GM12878 (cell line): ENCODE measurements around the gene SIRT7. TPM values are rescaled to one million over a fixed set of nuclear protein-coding genes. Genes with fewer than 3 reads are reported as not detected.

ENCODE experiments used
- ATAC-seq: fragments of 200-7000 bp; cut with Tn5 transposase; 3 replicates; pipeline ENCODE4 v1.9.1; 2020; ENCODE audit warnings: mild to moderate bottlenecking, moderate library complexity
- BruUV-seq: library from RNA; stranded (reverse); fragments of 400-500 nt; replicated peaks from 2 replicates; lab custom pipeline; 2021; lab: Mats Ljungman, UMichigan
- CTCF ChIA-PET: fragments of 300-600 bp; sonication (Branson Sonifier 250); formaldehyde crosslinking; extraction: SDS; loops from one replicate; lab custom pipeline; 2021; ENCODE audit warnings: inconsistent platforms; lab: Yijun Ruan, JAX
- POLR2A ChIA-PET: fragments of 350-600 bp; formaldehyde crosslinking; extraction: SDS; loops from one replicate; lab custom pipeline; 2021; ENCODE audit warnings: inconsistent platforms; lab: Charles Lee
- RAD21 ChIA-PET: fragments of 300-600 bp; sonication (Branson Sonifier 250); formaldehyde crosslinking; loops from one replicate; lab custom pipeline; 2023; ENCODE audit warnings: antibody characterized with exemption; ENCODE audit not compliant: unreplicated experiment; lab: Charles Lee
- SMC1A ChIA-PET: fragments of 300-600 bp; sonication (Branson Sonifier 250); formaldehyde crosslinking; loops from one replicate; lab custom pipeline; 2023; ENCODE audit not compliant: unreplicated experiment, uncharacterized antibody; lab: Charles Lee
- DNase-seq: peaks from one replicate; pipeline ENCODE4 v3.0.0-alpha.2; 2011; ENCODE audit warnings: low read depth, low spot score
- FAIRE-seq: peaks from 3 replicates; lab custom pipeline; 2011; peaks lifted over from hg19 to GRCh38; lab: Jason Lieb, UNC
- H2AFZ ChIP-seq: 2 replicates; pipeline ENCODE4 v1.6.0; 2011; ENCODE audit warnings: low read depth, low read length, control low read depth; ENCODE audit not compliant: control insufficient read depth
- H3K27ac ChIP-seq: 2 replicates; pipeline ENCODE4 v1.5.1; 2011; ENCODE audit warnings: control low read depth; ENCODE audit not compliant: control insufficient read depth, insufficient read depth
- H3K27me3 ChIP-seq, 2 experiments: replicated peaks in 1 of 2; 2 replicates each; pipeline versions ENCODE4 v1.6.0 to v1.6.1; 2011; ENCODE audit warnings: low read length in 1 of 2; ENCODE audit not compliant: control insufficient read depth in 2 of 2, insufficient read depth in 2 of 2
- H3K36me3 ChIP-seq, 2 experiments: 2 replicates each; pipeline ENCODE4 v1.5.1; 2011; ENCODE audit warnings: low read length in 1 of 2; ENCODE audit not compliant: control insufficient read depth in 2 of 2, insufficient read depth in 2 of 2
- H3K4me1 ChIP-seq: 2 replicates; pipeline ENCODE4 v1.6.1; 2011; ENCODE audit warnings: mild to moderate bottlenecking, low read length, moderate library complexity, mixed read lengths; ENCODE audit not compliant: control insufficient read depth, insufficient read depth
- H3K4me2 ChIP-seq: 2 replicates; pipeline ENCODE4 v1.6.0; 2011; ENCODE audit warnings: control low read depth; ENCODE audit not compliant: control insufficient read depth, insufficient read depth
- H3K4me3 ChIP-seq: fragments of 200-600 bp; sonication (generic); 2 replicates; pipeline ENCODE4 v1.5.1; 2016
- H3K79me2 ChIP-seq: 2 replicates; pipeline ENCODE4 v1.6.0; 2011; ENCODE audit warnings: low read length; ENCODE audit not compliant: control insufficient read depth, insufficient read depth
- H3K9ac ChIP-seq: 2 replicates; pipeline ENCODE4 v1.8.0; 2011; ENCODE audit warnings: low read length, control low read depth, mixed read lengths; ENCODE audit not compliant: control insufficient read depth, insufficient read depth
- H3K9me3 ChIP-seq: replicated peaks from 3 replicates; pipeline ENCODE4 v1.5.1; 2011; ENCODE audit warnings: mild to moderate bottlenecking, low read length; ENCODE audit not compliant: control insufficient read depth, insufficient read depth
- H4K20me1 ChIP-seq: 2 replicates; pipeline ENCODE4 v1.6.0; 2011; ENCODE audit not compliant: control insufficient read depth, insufficient read depth
- BHLHE40 ChIP-seq, 2 experiments: fragments of 450-650 bp in 1 of 2; IDR thresholded peaks; 2 replicates each; pipeline ENCODE4 v1.6.1; 2011 to 2017; ENCODE audit warnings: low read depth in 2 of 2, borderline replicate concordance in 1 of 2, improper control_type of control experiment in 1 of 2, low read length in 1 of 2, mild to moderate bottlenecking in 1 of 2
- EED ChIP-seq: sonication (generic); IDR thresholded peaks from 2 replicates; pipeline ENCODE4 v1.6.1; 2016; ENCODE audit warnings: antibody characterized with exemption, low read depth
- EP300 ChIP-seq, 2 experiments: fragments of 150-350 bp in 1 of 2; IDR thresholded peaks; 2 replicates each; pipeline ENCODE4 v1.6.1; 2011 to 2012; ENCODE audit warnings: low read depth in 2 of 2, low read length in 2 of 2, borderline replicate concordance in 1 of 2, improper control_type of control experiment in 1 of 2, inconsistent platforms in 1 of 2; ENCODE audit not compliant: control insufficient read depth in 1 of 2
- ESRRA ChIP-seq: IDR thresholded peaks from 2 replicates; pipeline ENCODE4 v1.6.1; 2012; ENCODE audit warnings: mild to moderate bottlenecking, low read length, improper control_type of control experiment
- LARP7 ChIP-seq: fragments of 450-650 bp; IDR thresholded peaks from 2 replicates; pipeline ENCODE4 v1.6.1; 2017; ENCODE audit warnings: mild to moderate bottlenecking
- NBN ChIP-seq: fragments of 450-650 bp; IDR thresholded peaks from 2 replicates; pipeline ENCODE4 v1.6.1; 2016
- POLR2AphosphoS5 ChIP-seq: IDR thresholded peaks from 2 replicates; pipeline ENCODE4 v1.6.1; 2011; ENCODE audit warnings: mild to moderate bottlenecking, low read length, inconsistent platforms
- RUNX3 ChIP-seq: IDR thresholded peaks from 2 replicates; pipeline ENCODE4 v1.6.1; 2012; ENCODE audit warnings: low read length, inconsistent platforms
- STAT1 ChIP-seq: fragments of 450-650 bp; conservative IDR thresholded peaks from 2 replicates; pipeline ENCODE4 v1.6.1; 2014; ENCODE audit warnings: antibody characterized with exemption, mild to moderate bottlenecking
- TBL1XR1 ChIP-seq: IDR thresholded peaks from 2 replicates; pipeline ENCODE4 v1.6.1; 2012; ENCODE audit warnings: low read depth, low read length, improper control_type of control experiment
- TCF7 ChIP-seq: IDR thresholded peaks from 2 replicates; pipeline ENCODE4 v1.6.1; 2014; ENCODE audit warnings: antibody characterized with exemption, borderline replicate concordance
- ZNF207 ChIP-seq: fragments of 450-650 bp; IDR thresholded peaks from 2 replicates; pipeline ENCODE4 v1.6.1; 2014; ENCODE audit warnings: antibody characterized with exemption, mild to moderate bottlenecking, borderline replicate concordance
- WGBS: methylation state at CpG from one replicate; pipeline ENCODE4 v1.1.6; 2016; ENCODE audit warnings: low lambda C conversion rate; ENCODE audit not compliant: insufficient replicate concordance, insufficient coverage; ENCODE audit errors: missing lambda C conversion rate; 5-methylcytosine and 5-hydroxymethylcytosine counted together
- in situ Hi-C: fragments of 300-500 bp; cut with MboI; formaldehyde crosslinking; loops from 9 replicates; pipeline ENCODE4 v1.14.3; 2018; ENCODE audit warnings: mixed read lengths
- intact Hi-C: fragments of 100-400 bp; cut with micrococcal nuclease; formaldehyde crosslinking; loops from one replicate; pipeline ENCODE4 v1.14.2; 2022; ENCODE audit not compliant: unreplicated experiment
- polyA plus RNA-seq, 11 experiments: library from polyadenylated mRNA; depleted of rRNA in 4 of 11; unstranded in 6 of 11; stranded (reverse) in 5 of 11; fragments of >200 nt; fragmentation: Nextera tagmentation in 4 of 11; fragmentation: Illumina TruSeq in 1 of 11; extraction: Ambion mirVana in 4 of 11; extraction: Trizol in 1 of 11; gene quantifications; 1 replicate in 1 of 11; 2 replicates in 10 of 11; pipeline versions ENCODE4 v1.2.1 to v1.2.3, GENCODE V29; 2011 to 2016; ENCODE audit warnings: inconsistent platforms in 2 of 11, missing spikeins in 2 of 11, low read depth in 1 of 11
- total RNA-seq, 4 experiments: library from RNA; depleted of rRNA in 3 of 4; stranded (reverse); fragments of >200 nt in 3 of 4; fragmentation: Illumina TruSeq in 1 of 4; extraction: Trizol in 1 of 4; gene quantifications; 2 replicates each; pipeline versions ENCODE4 v1.2.1 to v1.2.3, GENCODE V29; 2013 to 2021
- TF ChIP-seq, protein P1 (sequence below): IDR thresholded peaks from 2 replicates; pipeline ENCODE4 v1.6.1; 2011; ENCODE audit warnings: borderline replicate concordance, low read depth, mild to moderate bottlenecking, moderate library complexity, low read length; ENCODE audit not compliant: insufficient read depth, poor library complexity, severe bottlenecking
- TF ChIP-seq, protein P2 (sequence below): fragments of 450-650 bp; IDR thresholded peaks from 2 replicates; pipeline ENCODE4 v1.6.1; 2018; ENCODE audit warnings: mild to moderate bottlenecking, low read depth, moderate library complexity; ENCODE audit not compliant: partially characterized antibody
- TF ChIP-seq, protein P3 (sequence below): fragments of 450-650 bp; IDR thresholded peaks from 2 replicates; pipeline ENCODE4 v1.6.1; 2017; ENCODE audit warnings: mild to moderate bottlenecking

The SIRT7 gene
- total and polyA plus RNA-seq, 10 of the 15 experiments (the other 5 are each of a cell fraction or from before 2014, with no cell fraction given), result 1.2 to 56.2 (median 22.7) TPM

DNA sequence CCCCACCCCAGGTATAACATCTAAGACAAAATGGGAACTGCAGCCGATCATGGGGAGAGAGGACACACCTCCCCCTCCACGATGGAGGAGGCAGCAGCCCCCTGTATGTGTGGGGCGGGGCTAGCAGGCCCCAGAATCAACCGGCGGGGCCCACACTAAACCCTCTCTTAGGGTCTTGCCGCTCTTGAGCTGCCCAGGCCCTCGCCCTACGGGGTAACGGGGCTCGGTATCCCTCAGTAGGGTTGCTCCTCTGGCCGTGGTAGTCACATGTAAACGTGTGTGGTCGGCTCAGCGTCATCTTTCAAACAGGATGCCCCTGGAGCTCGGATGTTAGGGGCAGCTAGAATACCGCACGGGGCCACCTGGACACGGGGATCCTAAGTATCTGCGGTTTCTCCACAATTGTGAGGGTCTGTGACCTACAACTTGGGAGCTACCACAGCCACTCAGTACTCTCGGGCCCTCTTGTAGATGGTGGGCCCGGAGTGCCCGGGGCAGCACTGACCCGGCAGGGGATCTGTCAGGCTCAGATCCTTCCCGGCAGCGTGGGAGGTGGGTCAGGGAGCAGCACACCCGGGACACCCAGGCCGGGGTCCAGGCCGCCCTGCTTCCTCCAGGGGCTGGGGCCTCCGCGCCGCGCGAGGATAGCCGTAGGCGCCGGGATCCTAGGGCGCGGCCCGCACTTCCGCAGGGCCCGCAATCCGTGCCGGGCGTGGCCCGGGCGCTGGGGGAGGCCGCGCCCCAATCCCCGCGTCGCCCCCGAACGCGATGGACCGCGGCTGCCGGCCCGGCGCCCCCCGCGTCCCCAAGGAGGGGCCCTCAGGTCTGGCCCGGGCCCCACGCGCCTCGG is 47.6 kb downstream of the SIRT7 start:
- no peaks in the 10 kb centered on the region for H3K27me3 ChIP-seq
- intact Hi-C loops, result loop anchor here (5.0 kb wide), 1 partner anchor 57 kb away; the partner anchor contains the start of gene MAFG
- POLR2A ChIA-PET, result interaction anchor here (0.5 to 3.5 kb wide), 12 partner anchors 8 to 623 kb away, joined by 3 to 26 read pairs (median 6); partner anchors contain the start of genes ALYREF, ANAPC11, FASN and MCRIP1
- 0 out of 2 replicates have a peak, but pooled peaks cover 8% of the 10 kb centered on the region for H3K4me1 ChIP-seq
- 0 out of 2 replicates have a peak, but pooled peaks cover 3% of the 10 kb centered on the region for H4K20me1 ChIP-seq
- no peaks in the 10 kb centered on the region for H3K9me3 ChIP-seq
- no TSS peak for BruUV-seq
- H2AFZ ChIP-seq, result no peak overlapping the region
- in situ Hi-C loops, result no loop called here
- H3K9ac ChIP-seq, result peak overlapping the region; percentile 91
- SMC1A ChIA-PET, result interaction anchor here (0.8 to 1.7 kb wide), 4 partner anchors 9 to 43 kb away, joined by 3 to 7 read pairs (median 5); partner anchors contain the start of gene ANAPC11
- DNase-seq (no peak), FAIRE-seq (peak; percentile 35), ATAC-seq (peak; percentile 24)
- H3K4me2 ChIP-seq, result peak overlapping the region; percentile 81
- peak overlapping the region; percentile 95 for H3K4me3 ChIP-seq
- H3K27ac ChIP-seq, result peak overlapping the region; percentile 83
- peaks cover 47% of the 10 kb centered on the region for H3K79me2 ChIP-seq
- under 1% methylated on average over 51 of the region's 65 CpGs for WGBS
- H3K36me3 ChIP-seq, result peaks cover 1 to 24% of the 10 kb centered on the region in 2 experiments; a peak in 2 of 4 replicates
- CTCF ChIA-PET, result interaction anchor here (0.5 to 2.5 kb wide), 16 partner anchors 9 to 167 kb away, joined by 3 to 10 read pairs (median 5); partner anchors contain the start of genes DCXR, MAFG and P4HB
- RAD21 ChIA-PET, result interaction anchor here (1.0 to 2.1 kb wide), 4 partner anchors 9 to 56 kb away, joined by 3 to 8 read pairs (median 4); partner anchors contain the start of genes ALYREF and ANAPC11
- TF ChIP-seq EP300 (IDR thresholded peaks at IDR 0.05; ENCODE audit: borderline replicate concordance in 1 of 2, control insufficient read depth in 1 of 2, low read depth in 2 of 2, low read length in 2 of 2) (peak in 1 of 2 experiments; percentile 26; a peak in 1 of 4 replicates), BHLHE40 (IDR thresholded peaks at IDR 0.05; ENCODE audit: borderline replicate concordance in 1 of 2, low read depth in 2 of 2, low read length in 1 of 2) (peak in 1 of 2 experiments; percentile 38; a peak in 2 of 4 replicates), TCF7 (no peak), TBL1XR1 (no peak), ZNF207 (0 out of 2 replicates have a peak, but pooled peaks have one; percentile 37), LARP7 (peak; percentile 79), RUNX3 (peak; percentile 33), POLR2AphosphoS5 (0 out of 2 replicates have a peak, but pooled peaks have one; percentile 19), ESRRA (no peak), STAT1 (peak; percentile 60; the same call in 1 of the 2 replicates), EED (no peak), NBN (no peak)
- TF ChIP-seq, protein P1, sequence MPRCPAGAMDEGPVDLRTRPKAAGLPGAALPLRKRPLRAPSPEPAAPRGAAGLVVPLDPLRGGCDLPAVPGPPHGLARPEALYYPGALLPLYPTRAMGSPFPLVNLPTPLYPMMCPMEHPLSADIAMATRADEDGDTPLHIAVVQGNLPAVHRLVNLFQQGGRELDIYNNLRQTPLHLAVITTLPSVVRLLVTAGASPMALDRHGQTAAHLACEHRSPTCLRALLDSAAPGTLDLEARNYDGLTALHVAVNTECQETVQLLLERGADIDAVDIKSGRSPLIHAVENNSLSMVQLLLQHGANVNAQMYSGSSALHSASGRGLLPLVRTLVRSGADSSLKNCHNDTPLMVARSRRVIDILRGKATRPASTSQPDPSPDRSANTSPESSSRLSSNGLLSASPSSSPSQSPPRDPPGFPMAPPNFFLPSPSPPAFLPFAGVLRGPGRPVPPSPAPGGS, result peak; percentile 30
- TF ChIP-seq, protein P2, sequence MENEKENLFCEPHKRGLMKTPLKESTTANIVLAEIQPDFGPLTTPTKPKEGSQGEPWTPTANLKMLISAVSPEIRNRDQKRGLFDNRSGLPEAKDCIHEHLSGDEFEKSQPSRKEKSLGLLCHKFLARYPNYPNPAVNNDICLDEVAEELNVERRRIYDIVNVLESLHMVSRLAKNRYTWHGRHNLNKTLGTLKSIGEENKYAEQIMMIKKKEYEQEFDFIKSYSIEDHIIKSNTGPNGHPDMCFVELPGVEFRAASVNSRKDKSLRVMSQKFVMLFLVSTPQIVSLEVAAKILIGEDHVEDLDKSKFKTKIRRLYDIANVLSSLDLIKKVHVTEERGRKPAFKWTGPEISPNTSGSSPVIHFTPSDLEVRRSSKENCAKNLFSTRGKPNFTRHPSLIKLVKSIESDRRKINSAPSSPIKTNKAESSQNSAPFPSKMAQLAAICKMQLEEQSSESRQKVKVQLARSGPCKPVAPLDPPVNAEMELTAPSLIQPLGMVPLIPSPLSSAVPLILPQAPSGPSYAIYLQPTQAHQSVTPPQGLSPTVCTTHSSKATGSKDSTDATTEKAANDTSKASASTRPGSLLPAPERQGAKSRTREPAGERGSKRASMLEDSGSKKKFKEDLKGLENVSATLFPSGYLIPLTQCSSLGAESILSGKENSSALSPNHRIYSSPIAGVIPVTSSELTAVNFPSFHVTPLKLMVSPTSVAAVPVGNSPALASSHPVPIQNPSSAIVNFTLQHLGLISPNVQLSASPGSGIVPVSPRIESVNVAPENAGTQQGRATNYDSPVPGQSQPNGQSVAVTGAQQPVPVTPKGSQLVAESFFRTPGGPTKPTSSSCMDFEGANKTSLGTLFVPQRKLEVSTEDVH, result no peak
- TF ChIP-seq, protein P3, sequence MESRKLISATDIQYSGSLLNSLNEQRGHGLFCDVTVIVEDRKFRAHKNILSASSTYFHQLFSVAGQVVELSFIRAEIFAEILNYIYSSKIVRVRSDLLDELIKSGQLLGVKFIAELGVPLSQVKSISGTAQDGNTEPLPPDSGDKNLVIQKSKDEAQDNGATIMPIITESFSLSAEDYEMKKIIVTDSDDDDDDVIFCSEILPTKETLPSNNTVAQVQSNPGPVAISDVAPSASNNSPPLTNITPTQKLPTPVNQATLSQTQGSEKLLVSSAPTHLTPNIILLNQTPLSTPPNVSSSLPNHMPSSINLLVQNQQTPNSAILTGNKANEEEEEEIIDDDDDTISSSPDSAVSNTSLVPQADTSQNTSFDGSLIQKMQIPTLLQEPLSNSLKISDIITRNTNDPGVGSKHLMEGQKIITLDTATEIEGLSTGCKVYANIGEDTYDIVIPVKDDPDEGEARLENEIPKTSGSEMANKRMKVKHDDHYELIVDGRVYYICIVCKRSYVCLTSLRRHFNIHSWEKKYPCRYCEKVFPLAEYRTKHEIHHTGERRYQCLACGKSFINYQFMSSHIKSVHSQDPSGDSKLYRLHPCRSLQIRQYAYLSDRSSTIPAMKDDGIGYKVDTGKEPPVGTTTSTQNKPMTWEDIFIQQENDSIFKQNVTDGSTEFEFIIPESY, result no peak
